IMR-90 (cell line): Measurements from ENCODE around the gene PDILT. TPM values are rescaled to one million over a fixed set of nuclear protein-coding genes. Genes with fewer than 3 reads are reported as not detected.

Source experiments
- ATAC-seq: fragments of 200-7000 bp; cut with Tn5 transposase; 2 replicates; pipeline ENCODE4 v1.9.1; 2020; ENCODE audit warnings: low read depth, mild to moderate bottlenecking, moderate library complexity
- BruUV-seq: library from RNA; stranded (reverse); fragments of 400-500 nt; replicated peaks from 2 replicates; lab custom pipeline; 2021; lab: Mats Ljungman, UMichigan
- CTCF ChIA-PET: fragments of 300-600 bp; formaldehyde crosslinking; extraction: SDS; loops from one replicate; lab custom pipeline; 2021; ENCODE audit warnings: antibody characterized with exemption; lab: Yijun Ruan, JAX
- POLR2A ChIA-PET: fragments of 300-600 bp; sonication (Branson Sonifier 250); formaldehyde crosslinking; loops from one replicate; lab custom pipeline; 2022; ENCODE audit warnings: antibody characterized with exemption; ENCODE audit not compliant: unreplicated experiment; lab: Charles Lee
- DNase-seq: peaks from one replicate; pipeline ENCODE4 v3.0.0; 2013
- H2AFZ ChIP-seq: replicated peaks from 2 replicates; pipeline ENCODE3; 2013; ENCODE audit warnings: low read length, mild to moderate bottlenecking; ENCODE audit not compliant: poor library complexity
- H2AK5ac ChIP-seq: 2 replicates; pipeline ENCODE4 v1.6.1; 2013; ENCODE audit warnings: low read depth, low read length, inconsistent platforms
- H2AK9ac ChIP-seq: replicated peaks from 2 replicates; pipeline ENCODE3; 2013; ENCODE audit warnings: mild to moderate bottlenecking, low read depth, low read length, moderate library complexity; ENCODE audit not compliant: poor library complexity
- H2BK120ac ChIP-seq: 2 replicates; pipeline ENCODE4 v1.6.1; 2013; ENCODE audit warnings: low read depth, low read length, inconsistent platforms
- H2BK15ac ChIP-seq: 3 replicates; pipeline ENCODE4 v1.6.1; 2013; ENCODE audit warnings: low read depth, low read length, inconsistent platforms
- H2BK20ac ChIP-seq: 2 replicates; pipeline ENCODE4 v1.6.1; 2013; ENCODE audit warnings: low read depth, mild to moderate bottlenecking, inconsistent platforms, low read length, moderate library complexity
- H2BK5ac ChIP-seq: 2 replicates; pipeline ENCODE4 v1.6.1; 2013; ENCODE audit warnings: mild to moderate bottlenecking, low read depth, low read length, inconsistent platforms; ENCODE audit not compliant: poor library complexity, severe bottlenecking
- H3K14ac ChIP-seq: replicated peaks from 2 replicates; pipeline ENCODE4 v1.6.1; 2013; ENCODE audit warnings: low read depth, low read length, inconsistent platforms
- H3K18ac ChIP-seq: 2 replicates; pipeline ENCODE4 v1.6.1; 2013; ENCODE audit warnings: low read depth, low read length, control low read depth
- H3K23ac ChIP-seq: 2 replicates; pipeline ENCODE4 v1.6.1; 2013; ENCODE audit warnings: low read depth, low read length, inconsistent platforms
- H3K27ac ChIP-seq: 2 replicates; pipeline ENCODE4 v1.5.1; 2013; ENCODE audit warnings: mild to moderate bottlenecking, control low read depth, low read length; ENCODE audit not compliant: insufficient read depth
- H3K27me3 ChIP-seq: 2 replicates; pipeline ENCODE4 v1.6.1; 2013; ENCODE audit warnings: low read length; ENCODE audit not compliant: control insufficient read depth, insufficient read depth
- H3K36me3 ChIP-seq: 2 replicates; pipeline ENCODE4 v1.6.1; 2013; ENCODE audit warnings: low read length, mixed read lengths; ENCODE audit not compliant: control insufficient read depth, insufficient read depth
- H3K4ac ChIP-seq: 2 replicates; pipeline ENCODE4 v1.6.1; 2013; ENCODE audit warnings: low read depth, low read length, inconsistent platforms
- H3K4me1 ChIP-seq: 2 replicates; pipeline ENCODE4 v1.6.1; 2013; ENCODE audit warnings: low read length, mixed read lengths; ENCODE audit not compliant: control insufficient read depth, insufficient read depth
- H3K4me2 ChIP-seq: 2 replicates; pipeline ENCODE4 v1.6.1; 2013; ENCODE audit warnings: low read depth, mild to moderate bottlenecking, control low read depth, low read length, moderate library complexity
- H3K4me3 ChIP-seq: 2 replicates; pipeline ENCODE4 v1.5.1; 2013; ENCODE audit warnings: low read depth, mild to moderate bottlenecking, control low read depth, low read length, moderate library complexity; ENCODE audit not compliant: insufficient read depth
- H3K56ac ChIP-seq: 2 replicates; pipeline ENCODE4 v1.6.1; 2013; ENCODE audit warnings: low read length, inconsistent platforms; ENCODE audit not compliant: insufficient read depth; ENCODE audit errors: extremely low read depth
- H3K79me1 ChIP-seq, 2 experiments: 2 replicates each; pipeline ENCODE4 v1.6.1; 2013; ENCODE audit warnings: low read length in 2 of 2, inconsistent platforms in 1 of 2, low read depth in 1 of 2
- H3K9ac ChIP-seq: 2 replicates; pipeline ENCODE4 v1.6.1; 2013; ENCODE audit warnings: low read depth, low read length, control low read depth
- H3K9me1 ChIP-seq: 2 replicates; pipeline ENCODE4 v1.6.1; 2013; ENCODE audit warnings: low read length, inconsistent platforms; ENCODE audit not compliant: insufficient read depth
- H3K9me3 ChIP-seq: 2 replicates; pipeline ENCODE4 v1.6.1; 2013; ENCODE audit warnings: low read length; ENCODE audit not compliant: control insufficient read depth, insufficient read depth
- H4K20me1 ChIP-seq: 2 replicates; pipeline ENCODE4 v1.6.1; 2013; ENCODE audit warnings: low read length, inconsistent platforms; ENCODE audit not compliant: insufficient read depth
- H4K5ac ChIP-seq: 2 replicates; pipeline ENCODE4 v1.6.1; 2013; ENCODE audit warnings: mild to moderate bottlenecking, low read depth, low read length, control low read depth
- H4K8ac ChIP-seq, 2 experiments: 2 replicates each; pipeline ENCODE4 v1.6.1; 2013; ENCODE audit warnings: low read depth in 2 of 2, low read length in 2 of 2, control low read depth in 1 of 2, inconsistent platforms in 1 of 2
- H4K91ac ChIP-seq: 2 replicates; pipeline ENCODE4 v1.6.1; 2013; ENCODE audit warnings: low read depth, low read length, inconsistent platforms; ENCODE audit not compliant: insufficient read depth
- BHLHE40 ChIP-seq: fragments of 150-350 bp; IDR thresholded peaks from 2 replicates; pipeline ENCODE4 v1.6.1; 2016; ENCODE audit warnings: mild to moderate bottlenecking, low read depth, low read length
- CHD1 ChIP-seq: IDR thresholded peaks from 2 replicates; pipeline ENCODE4 v1.6.1; 2012; ENCODE audit warnings: low read depth, low read length, improper control_type of control experiment
- ELK1 ChIP-seq: fragments of 150-350 bp; IDR thresholded peaks from 2 replicates; pipeline ENCODE4 v1.6.1; 2016; ENCODE audit warnings: low read depth, mild to moderate bottlenecking, low read length, moderate library complexity, borderline replicate concordance
- FOS ChIP-seq: fragments of 150-350 bp; IDR thresholded peaks from 2 replicates; pipeline ENCODE4 v1.6.1; 2016; ENCODE audit warnings: low read depth, low read length
- MAFK ChIP-seq: IDR thresholded peaks from 2 replicates; pipeline ENCODE4 v1.6.1; 2012; ENCODE audit warnings: low read depth, low read length, improper control_type of control experiment
- MAZ ChIP-seq: IDR thresholded peaks from 2 replicates; pipeline ENCODE4 v1.6.1; 2012; ENCODE audit warnings: low read depth, mild to moderate bottlenecking, low read length, improper control_type of control experiment, moderate library complexity, borderline replicate concordance
- NFE2L2 ChIP-seq: fragments of 150-350 bp; IDR thresholded peaks from 2 replicates; pipeline ENCODE4 v1.6.1; 2016; ENCODE audit warnings: low read depth, mild to moderate bottlenecking, low read length
- POLR2A ChIP-seq: IDR thresholded peaks from 2 replicates; pipeline ENCODE4 v1.6.1; 2012; ENCODE audit warnings: mild to moderate bottlenecking, low read depth, low read length
- RCOR1 ChIP-seq: IDR thresholded peaks from 2 replicates; pipeline ENCODE4 v1.6.1; 2012; ENCODE audit warnings: mild to moderate bottlenecking, low read length, improper control_type of control experiment; ENCODE audit not compliant: insufficient replicate concordance
- RFX5 ChIP-seq: IDR thresholded peaks from 2 replicates; pipeline ENCODE4 v1.8.0; 2012; ENCODE audit warnings: low read depth, mild to moderate bottlenecking, low read length, moderate library complexity
- SMC3 ChIP-seq: fragments of 150-350 bp; IDR thresholded peaks from 2 replicates; pipeline ENCODE4 v1.6.1; 2016; ENCODE audit warnings: low read depth, mild to moderate bottlenecking, antibody characterized with exemption, low read length, moderate library complexity
- WGBS, 2 experiments: methylation state at CpG; one replicate each; pipeline versions ENCODE4 v1.1.5 to v1.1.7; 2013; ENCODE audit warnings: missing lambda C conversion rate in 2 of 2; ENCODE audit not compliant: insufficient read length in 1 of 2; ENCODE audit errors: extremely low coverage in 2 of 2; 5-methylcytosine and 5-hydroxymethylcytosine counted together
- dilution Hi-C: fragments of 300-500 bp; cut with HindIII; formaldehyde crosslinking; loops from one replicate; pipeline ENCODE4 v1.14.3; 2018; ENCODE audit warnings: low sequenced_read_pairs; ENCODE audit not compliant: unreplicated experiment
- in situ Hi-C: fragments of 300-500 bp; cut with MboI; formaldehyde crosslinking; loops from 3 replicates; pipeline ENCODE4 v1.14.3; 2019; ENCODE audit warnings: low sequenced_read_pairs, inconsistent platforms, mixed read lengths
- intact Hi-C: fragments of 100-400 bp; cut with micrococcal nuclease; formaldehyde crosslinking; loops from 2 replicates; pipeline ENCODE4 v1.10.0; 2022
- polyA plus RNA-seq, 3 experiments: library from polyadenylated mRNA; depleted of rRNA; stranded (reverse); fragments of >200 nt; gene quantifications; 2 replicates each; pipeline ENCODE4 v1.2.3, GENCODE V29; 2012; ENCODE audit warnings: low replicate concordance in 1 of 3
- total RNA-seq: library from RNA; depleted of rRNA; stranded (reverse); fragments of >200 nt; gene quantifications from 2 replicates; pipeline ENCODE4 v1.2.3, GENCODE V29; 2012

Gene PDILT
- total and polyA plus RNA-seq, 2 of the 4 experiments (the other 2 are of a cell fraction): not detected

GRCh38 chr16:20325005-20325404 lies 79.5 kb downstream of the PDILT start:
- Histone ChIP-seq H3K27ac (no peak overlapping the region), H2BK15ac (no peak overlapping the region), H3K23ac (no peak overlapping the region), H3K36me3 (no peaks in the 10 kb centered on the region), H3K4me1 (no peaks in the 10 kb centered on the region), H3K4me3 (no peak overlapping the region), H3K27me3 (no peaks in the 10 kb centered on the region), H3K9me1 (no peaks in the 10 kb centered on the region), H2BK120ac (no peak overlapping the region), H2BK20ac (no peak overlapping the region), H2AK5ac (no peak overlapping the region), H2BK5ac (no peak overlapping the region), H3K9ac (no peak overlapping the region), H2AK9ac (no peak overlapping the region), H4K91ac (no peak overlapping the region), H3K4me2 (no peak overlapping the region), H4K5ac (no peak overlapping the region), H3K9me3 (peaks cover 18% of the 10 kb centered on the region), H4K20me1 (no peaks in the 10 kb centered on the region), H3K56ac (no peak overlapping the region), H3K4ac (no peak overlapping the region), H3K79me1 (no peaks in the 10 kb centered on the region), H2AFZ (no peak overlapping the region), H3K18ac (no peak overlapping the region), H4K8ac (no peak overlapping the region), H3K14ac (no peak overlapping the region)
- in situ Hi-C loops: loop anchor here (25.0 kb wide), 1 partner anchor 163 kb away; no protein-coding TSS in a partner anchor
- ATAC-seq (no peak), DNase-seq (no peak)
- no TSS peak for BruUV-seq
- ChIA-PET CTCF (no interaction called here), POLR2A (no interaction called here)
- dilution Hi-C loops: no loop called here
- TF ChIP-seq BHLHE40 (no peak), CHD1 (no peak), NFE2L2 (no peak), MAZ (no peak), RFX5 (no peak), FOS (no peak), RCOR1 (no peak), SMC3 (no peak), ELK1 (no peak), POLR2A (no peak), MAFK (no peak)
- no CpG with 5 or more reads among the region's 3 CpGs for WGBS, 2 experiments
- intact Hi-C loops: no loop called here
